ENCODE results near the gene LRMDA. TPM values are rescaled to one million over a fixed set of nuclear protein-coding genes. Genes with fewer than 3 reads are reported as not detected.

The LRMDA gene
- total RNA-seq, 1 donor from 2014 or later, result 18.7 TPM

DNA sequence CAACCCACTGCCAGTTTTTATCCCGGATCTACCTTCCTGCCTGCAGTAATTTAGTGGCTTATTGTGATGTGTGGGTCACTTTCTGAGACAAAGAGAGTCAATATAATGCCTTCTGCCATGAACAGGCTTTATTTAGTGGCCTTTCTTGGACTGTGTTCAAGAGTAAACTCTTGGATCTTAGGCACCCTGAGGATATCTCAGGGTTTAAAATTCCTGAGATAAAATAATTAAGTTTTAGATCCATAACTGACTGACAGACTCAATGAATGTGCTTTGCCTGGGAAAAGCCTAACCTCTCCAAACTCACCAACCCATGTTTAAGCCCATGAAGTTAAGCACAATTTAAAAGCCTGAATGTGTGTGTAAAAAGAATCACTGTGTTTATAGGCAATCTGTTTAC is 564.3 kb downstream of the LRMDA start:
- Histone ChIP-seq H3K36me3 (ENCODE audit: control insufficient read depth, insufficient read depth, low read length) (no peaks in the 10 kb centered on the region), H3K4me3 (ENCODE audit: low read depth, low read length) (no peak overlapping the region), H3K27me3 (ENCODE audit: control insufficient read depth, insufficient read depth, low read length) (no peaks in the 10 kb centered on the region)
- DNase-seq (ENCODE audit: low read depth), result no peak
- TF ChIP-seq, protein P1, sequence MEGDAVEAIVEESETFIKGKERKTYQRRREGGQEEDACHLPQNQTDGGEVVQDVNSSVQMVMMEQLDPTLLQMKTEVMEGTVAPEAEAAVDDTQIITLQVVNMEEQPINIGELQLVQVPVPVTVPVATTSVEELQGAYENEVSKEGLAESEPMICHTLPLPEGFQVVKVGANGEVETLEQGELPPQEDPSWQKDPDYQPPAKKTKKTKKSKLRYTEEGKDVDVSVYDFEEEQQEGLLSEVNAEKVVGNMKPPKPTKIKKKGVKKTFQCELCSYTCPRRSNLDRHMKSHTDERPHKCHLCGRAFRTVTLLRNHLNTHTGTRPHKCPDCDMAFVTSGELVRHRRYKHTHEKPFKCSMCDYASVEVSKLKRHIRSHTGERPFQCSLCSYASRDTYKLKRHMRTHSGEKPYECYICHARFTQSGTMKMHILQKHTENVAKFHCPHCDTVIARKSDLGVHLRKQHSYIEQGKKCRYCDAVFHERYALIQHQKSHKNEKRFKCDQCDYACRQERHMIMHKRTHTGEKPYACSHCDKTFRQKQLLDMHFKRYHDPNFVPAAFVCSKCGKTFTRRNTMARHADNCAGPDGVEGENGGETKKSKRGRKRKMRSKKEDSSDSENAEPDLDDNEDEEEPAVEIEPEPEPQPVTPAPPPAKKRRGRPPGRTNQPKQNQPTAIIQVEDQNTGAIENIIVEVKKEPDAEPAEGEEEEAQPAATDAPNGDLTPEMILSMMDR (IDR thresholded peaks at IDR 0.05; ENCODE audit: insufficient read depth, low read length, poor library complexity, severe bottlenecking), result no peak

- no peak overlapping the region for H3K4me3 ChIP-seq (ENCODE audit: low read depth, low read length)
- TF ChIP-seq, protein P1 (IDR thresholded peaks at IDR 0.05; ENCODE audit: insufficient read depth, low read length, poor library complexity, severe bottlenecking), result no peak
- no peak for DNase-seq (ENCODE audit: low read depth)
- no peaks in the 10 kb centered on the region for H3K36me3 ChIP-seq (ENCODE audit: control insufficient read depth, insufficient read depth, low read length)
- no peaks in the 10 kb centered on the region for H3K27me3 ChIP-seq (ENCODE audit: control insufficient read depth, insufficient read depth, low read length)
Observed at GRCh38 chr10:75999001-75999400, 567.6 kb downstream of the LRMDA start.

GRCh38 chr10:75999515-76000209 is 568.2 kb downstream of the LRMDA start:
- TF ChIP-seq, protein P1 (IDR thresholded peaks at IDR 0.05; ENCODE audit: insufficient read depth, low read length, poor library complexity, severe bottlenecking), result no peak
- Histone ChIP-seq H3K36me3 (ENCODE audit: control insufficient read depth, insufficient read depth, low read length) (no peaks in the 10 kb centered on the region), H3K4me3 (ENCODE audit: low read depth, low read length) (no peak overlapping the region), H3K27me3 (ENCODE audit: control insufficient read depth, insufficient read depth, low read length) (no peaks in the 10 kb centered on the region)
- DNase-seq (ENCODE audit: low read depth), result no peak

DNA sequence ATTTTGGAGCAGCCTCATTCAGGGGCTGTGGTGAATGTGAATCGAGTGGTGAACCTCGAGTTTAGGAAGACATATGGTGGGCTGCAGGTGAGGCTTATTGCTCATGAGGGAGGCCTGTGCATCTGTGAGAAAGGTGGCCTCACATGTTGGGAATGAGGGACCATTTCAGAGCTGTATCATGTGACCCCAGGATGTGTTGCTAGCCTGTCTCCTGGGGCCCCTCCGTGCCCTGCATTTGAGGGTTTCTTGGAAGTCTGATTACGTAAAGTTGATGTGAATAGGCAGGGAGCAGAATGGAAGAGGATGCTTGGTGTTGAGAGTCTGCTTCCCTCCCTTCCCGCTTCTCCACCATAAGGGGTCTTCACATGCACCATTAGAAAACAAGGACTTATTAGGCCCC is 569.1 kb downstream of the LRMDA start:
- TF ChIP-seq, protein P1 (IDR thresholded peaks at IDR 0.05; ENCODE audit: insufficient read depth, low read length, poor library complexity, severe bottlenecking), result no peak
- Histone ChIP-seq H3K27me3 (ENCODE audit: control insufficient read depth, insufficient read depth, low read length) (no peaks in the 10 kb centered on the region), H3K36me3 (ENCODE audit: control insufficient read depth, insufficient read depth, low read length) (no peaks in the 10 kb centered on the region), H3K4me3 (ENCODE audit: low read depth, low read length) (no peak overlapping the region)
- DNase-seq (ENCODE audit: low read depth), result no peak

DNA sequence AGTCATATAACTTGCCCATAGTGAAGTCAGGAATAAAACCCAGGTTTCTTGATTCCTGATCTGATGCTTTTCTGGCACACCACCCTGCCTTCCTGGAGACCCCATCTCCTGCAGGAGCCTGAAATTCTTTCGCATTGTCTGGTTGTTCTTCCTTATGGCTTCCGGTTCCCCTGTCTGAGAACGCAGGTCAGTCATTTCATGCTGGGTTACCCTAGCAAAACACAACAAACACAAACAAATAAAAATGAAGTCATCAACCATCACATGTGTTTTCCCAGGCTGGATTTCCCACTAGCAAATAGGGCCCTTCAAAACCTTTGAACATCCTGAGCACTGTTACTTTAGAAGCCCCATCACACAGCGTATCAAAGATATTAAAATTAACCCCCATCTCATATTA is 569.6 kb downstream of the LRMDA start:
- H3K4me3 ChIP-seq (ENCODE audit: low read depth, low read length), result no peak overlapping the region
- TF ChIP-seq, protein P1 (IDR thresholded peaks at IDR 0.05; ENCODE audit: insufficient read depth, low read length, poor library complexity, severe bottlenecking), result no peak
- H3K36me3 ChIP-seq (ENCODE audit: control insufficient read depth, insufficient read depth, low read length), result no peaks in the 10 kb centered on the region
- no peak for DNase-seq (ENCODE audit: low read depth)
- H3K27me3 ChIP-seq (ENCODE audit: control insufficient read depth, insufficient read depth, low read length), result no peaks in the 10 kb centered on the region

GRCh38 chr10:76001461-76001860 is 570.0 kb downstream of the LRMDA start:
- no peak for DNase-seq (ENCODE audit: low read depth)
- H3K4me3 ChIP-seq (ENCODE audit: low read depth, low read length), result no peak overlapping the region
- no peaks in the 10 kb centered on the region for H3K36me3 ChIP-seq (ENCODE audit: control insufficient read depth, insufficient read depth, low read length)
- TF ChIP-seq, protein P1 (IDR thresholded peaks at IDR 0.05; ENCODE audit: insufficient read depth, low read length, poor library complexity, severe bottlenecking), result no peak
- H3K27me3 ChIP-seq (ENCODE audit: control insufficient read depth, insufficient read depth, low read length), result no peaks in the 10 kb centered on the region
